Left ventricle myocardium inferior (tissue), 1 donor: ENCODE data around the gene MED13L. TPM values are rescaled to one million over a fixed set of nuclear protein-coding genes. Genes with fewer than 3 reads are reported as not detected.

Source experiments
- DNase-seq: peaks from one replicate; pipeline ENCODE4 v3.0.0-alpha.2; 2020
- H3K27ac ChIP-seq: fragments of 200-600 bp; replicated peaks from 2 replicates; pipeline ENCODE4 v1.8.0; 2021
- H3K27me3 ChIP-seq: fragments of 200-600 bp; 2 replicates; pipeline ENCODE4 v1.8.0; 2021; ENCODE audit warnings: low read depth
- H3K36me3 ChIP-seq: fragments of 200-600 bp; 2 replicates; pipeline ENCODE4 v1.8.0; 2021
- H3K4me1 ChIP-seq: fragments of 200-600 bp; 2 replicates; pipeline ENCODE4 v1.8.0; 2021
- H3K4me3 ChIP-seq: fragments of 200-600 bp; 2 replicates; pipeline ENCODE4 v1.8.0; 2021; ENCODE audit warnings: mild to moderate bottlenecking, moderate library complexity
- H3K9me3 ChIP-seq: fragments of 200-600 bp; replicated peaks from 2 replicates; pipeline ENCODE4 v1.8.0; 2021
- intact Hi-C: fragments of 100-400 bp; cut with micrococcal nuclease; formaldehyde crosslinking; loops from one replicate; pipeline ENCODE4 v1.11.0; 2022
- total RNA-seq: library from RNA; stranded (reverse); fragmentation: NEBNext Ultra II Directional; extraction: Animal tissue kit (Norgen Biotek cat#: 25700); gene quantifications from one replicate; pipeline ENCODE4 v1.2.1, GENCODE V29; 2021
- TF ChIP-seq, protein P1 (sequence below): fragments of 200-600 bp; IDR thresholded peaks from 2 replicates; pipeline ENCODE4 v1.8.0; 2021; ENCODE audit warnings: antibody characterized with exemption, mild to moderate bottlenecking, borderline replicate concordance
- donor health status: DM: no; HTN: yes; CAD: no; lungs with severe emphysema.

Gene MED13L
- total RNA-seq, 1 donor from 2014 or later = 55.0 TPM

DNA sequence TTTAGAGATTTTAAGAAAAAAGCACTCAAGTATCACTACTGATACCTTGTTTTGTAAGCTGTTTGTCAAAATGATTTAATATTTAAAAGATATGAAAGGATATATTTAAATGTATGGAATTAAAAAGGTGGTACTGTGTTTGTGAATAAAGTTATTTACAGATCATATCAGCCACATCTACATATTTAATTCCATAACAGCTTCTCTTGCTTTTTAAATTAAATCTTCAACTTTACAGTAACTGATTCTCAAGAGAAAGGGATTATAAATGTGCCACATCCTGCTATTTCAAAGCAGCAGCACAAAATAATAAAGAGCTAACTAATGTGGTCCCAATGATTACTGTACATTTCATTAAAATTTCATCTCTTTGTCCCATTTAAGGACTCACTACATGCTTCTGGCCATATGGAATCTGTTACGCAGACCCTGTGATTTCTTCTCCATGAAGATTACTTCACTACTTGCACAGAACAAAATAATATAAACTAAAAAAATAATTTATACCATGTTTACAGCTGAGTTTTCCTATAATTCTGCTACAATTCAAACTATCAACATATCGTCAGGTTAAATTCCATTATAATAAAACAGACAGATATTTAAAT lies 117.8 kb downstream of the MED13L start:
- Histone ChIP-seq H3K4me1 (peaks cover 75% of the 10 kb centered on the region), H3K36me3 (no peaks in the 10 kb centered on the region), H3K27me3 (no peaks in the 10 kb centered on the region), H3K27ac (no peak overlapping the region), H3K9me3 (no peaks in the 10 kb centered on the region), H3K4me3 (no peak overlapping the region)
- intact Hi-C loops = no loop called here
- TF ChIP-seq, protein P1, sequence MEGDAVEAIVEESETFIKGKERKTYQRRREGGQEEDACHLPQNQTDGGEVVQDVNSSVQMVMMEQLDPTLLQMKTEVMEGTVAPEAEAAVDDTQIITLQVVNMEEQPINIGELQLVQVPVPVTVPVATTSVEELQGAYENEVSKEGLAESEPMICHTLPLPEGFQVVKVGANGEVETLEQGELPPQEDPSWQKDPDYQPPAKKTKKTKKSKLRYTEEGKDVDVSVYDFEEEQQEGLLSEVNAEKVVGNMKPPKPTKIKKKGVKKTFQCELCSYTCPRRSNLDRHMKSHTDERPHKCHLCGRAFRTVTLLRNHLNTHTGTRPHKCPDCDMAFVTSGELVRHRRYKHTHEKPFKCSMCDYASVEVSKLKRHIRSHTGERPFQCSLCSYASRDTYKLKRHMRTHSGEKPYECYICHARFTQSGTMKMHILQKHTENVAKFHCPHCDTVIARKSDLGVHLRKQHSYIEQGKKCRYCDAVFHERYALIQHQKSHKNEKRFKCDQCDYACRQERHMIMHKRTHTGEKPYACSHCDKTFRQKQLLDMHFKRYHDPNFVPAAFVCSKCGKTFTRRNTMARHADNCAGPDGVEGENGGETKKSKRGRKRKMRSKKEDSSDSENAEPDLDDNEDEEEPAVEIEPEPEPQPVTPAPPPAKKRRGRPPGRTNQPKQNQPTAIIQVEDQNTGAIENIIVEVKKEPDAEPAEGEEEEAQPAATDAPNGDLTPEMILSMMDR = no peak
- no peak for DNase-seq

DNA sequence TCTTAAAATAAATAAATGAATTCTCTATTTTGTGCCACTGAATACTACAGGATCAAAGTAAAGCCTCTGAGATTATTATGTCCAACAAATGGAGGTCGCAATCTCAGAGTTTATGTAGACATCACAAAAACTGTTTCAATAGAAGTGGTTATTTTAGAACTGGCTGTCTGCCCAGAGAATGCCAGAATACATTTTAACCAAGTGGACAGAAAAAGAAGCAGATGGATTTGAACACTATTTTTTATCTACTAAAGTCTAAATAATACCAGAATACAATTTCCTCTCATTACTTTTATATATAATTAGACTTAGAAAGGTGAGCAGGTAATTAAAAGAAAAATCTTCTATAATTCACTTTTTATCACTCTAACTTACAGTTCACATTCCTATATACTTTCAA lies 118.3 kb downstream of the MED13L start:
- TF ChIP-seq, protein P1 = no peak
- no peak for DNase-seq
- intact Hi-C loops = no loop called here
- Histone ChIP-seq H3K27me3 (no peaks in the 10 kb centered on the region), H3K4me1 (peaks cover 72% of the 10 kb centered on the region), H3K4me3 (no peak overlapping the region), H3K36me3 (no peaks in the 10 kb centered on the region), H3K27ac (no peak overlapping the region), H3K9me3 (no peaks in the 10 kb centered on the region)

DNA sequence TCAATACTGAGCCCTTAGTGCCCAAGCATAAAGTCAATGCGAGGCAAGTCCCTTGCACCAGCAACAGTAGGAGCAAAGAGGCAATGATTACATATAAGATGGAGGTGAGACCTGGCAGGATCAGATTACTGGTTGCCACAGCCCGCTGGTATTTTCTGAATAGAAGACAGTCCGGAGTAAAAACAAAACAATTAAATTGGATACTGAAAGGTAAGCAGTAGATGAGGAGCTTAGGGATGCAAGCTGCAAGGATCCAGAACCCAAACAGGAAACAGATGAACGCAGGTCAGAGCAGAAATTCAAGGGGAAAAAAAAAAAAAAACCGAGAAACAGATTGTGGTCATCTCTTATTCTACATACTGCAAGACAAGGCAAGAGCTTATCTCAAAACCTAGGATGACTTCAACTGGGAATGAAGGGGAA lies 119.6 kb downstream of the MED13L start:
- H3K4me1 ChIP-seq = peaks cover 77% of the 10 kb centered on the region
- no peak overlapping the region for H3K4me3 ChIP-seq
- no peaks in the 10 kb centered on the region for H3K27me3 ChIP-seq
- H3K36me3 ChIP-seq = no peaks in the 10 kb centered on the region
- no peak for DNase-seq
- TF ChIP-seq, protein P1 = no peak
- intact Hi-C loops = no loop called here
- H3K27ac ChIP-seq = no peak overlapping the region
- H3K9me3 ChIP-seq = no peaks in the 10 kb centered on the region

DNA sequence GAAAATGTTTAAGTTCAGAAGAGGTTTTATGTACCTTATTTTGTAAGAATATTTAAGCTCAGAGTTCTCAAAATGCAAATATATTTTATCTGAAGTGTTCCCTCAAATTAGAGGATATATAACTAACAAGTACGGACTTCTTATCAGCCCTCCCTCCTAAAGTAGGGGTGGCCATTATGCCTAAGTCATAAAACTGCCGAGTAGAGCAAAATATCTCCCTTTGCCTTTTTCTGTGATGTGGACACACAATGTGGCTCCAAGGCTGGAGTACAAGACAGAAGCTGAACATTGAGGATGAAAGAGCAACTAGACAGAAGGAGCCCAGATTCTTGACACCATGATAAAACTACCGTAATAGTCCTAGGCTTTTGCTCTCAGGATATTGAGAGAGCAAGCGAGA lies 120.9 kb downstream of the MED13L start:
- H3K9me3 ChIP-seq = no peaks in the 10 kb centered on the region
- no peak overlapping the region for H3K27ac ChIP-seq
- no peak overlapping the region for H3K4me3 ChIP-seq
- H3K27me3 ChIP-seq = no peaks in the 10 kb centered on the region
- no peaks in the 10 kb centered on the region for H3K36me3 ChIP-seq
- DNase-seq = no peak
- intact Hi-C loops = no loop called here
- peaks cover 82% of the 10 kb centered on the region for H3K4me1 ChIP-seq
- TF ChIP-seq, protein P1 = no peak

DNA sequence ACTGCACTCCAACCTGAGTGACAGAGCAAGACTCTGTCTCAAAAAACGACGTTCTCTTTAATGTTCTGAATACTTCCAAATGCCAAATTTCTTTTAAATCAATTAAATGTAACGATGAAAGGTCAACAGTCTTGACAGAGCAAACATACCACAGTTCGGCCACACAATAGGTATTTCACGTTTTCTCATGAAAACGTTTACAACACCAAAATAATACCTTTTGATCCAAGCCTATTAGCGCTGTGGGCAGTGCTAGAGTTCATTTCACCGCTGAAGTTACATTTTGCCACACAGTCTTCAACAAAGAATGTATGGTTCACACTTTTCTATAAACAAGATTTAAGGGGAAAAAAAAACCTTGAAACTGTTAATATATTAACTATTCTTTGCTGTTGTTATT lies 122.1 kb downstream of the MED13L start:
- TF ChIP-seq, protein P1 = no peak
- Histone ChIP-seq H3K27me3 (no peaks in the 10 kb centered on the region), H3K27ac (no peak overlapping the region), H3K36me3 (no peaks in the 10 kb centered on the region), H3K9me3 (no peaks in the 10 kb centered on the region), H3K4me1 (peaks cover 77% of the 10 kb centered on the region), H3K4me3 (no peak overlapping the region)
- no peak for DNase-seq
- intact Hi-C loops = no loop called here

DNA sequence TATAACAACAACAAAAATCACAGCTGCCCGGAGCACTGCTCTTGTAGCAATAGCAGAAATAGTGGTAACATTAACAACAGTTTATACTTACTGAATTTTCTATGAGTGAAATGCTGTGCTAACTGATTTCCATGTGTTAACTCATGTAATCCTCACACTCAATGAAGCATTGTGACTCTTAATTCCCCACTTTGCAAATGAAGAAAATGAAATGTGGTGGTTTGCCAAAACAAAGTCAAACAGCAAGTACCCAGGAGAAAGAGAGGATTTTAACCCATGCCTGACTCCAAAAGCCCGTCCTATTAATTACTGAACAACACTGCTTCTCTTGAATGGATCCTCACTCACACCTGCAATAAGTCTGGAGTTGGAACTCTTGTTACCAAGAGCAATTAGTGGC lies 123.5 kb downstream of the MED13L start:
- no peak overlapping the region for H3K27ac ChIP-seq
- intact Hi-C loops = no loop called here
- H3K27me3 ChIP-seq = no peaks in the 10 kb centered on the region
- H3K4me1 ChIP-seq = peaks cover 77% of the 10 kb centered on the region
- TF ChIP-seq, protein P1 = no peak
- H3K4me3 ChIP-seq = no peak overlapping the region
- H3K9me3 ChIP-seq = no peaks in the 10 kb centered on the region
- DNase-seq = no peak
- H3K36me3 ChIP-seq = no peaks in the 10 kb centered on the region
